ENCODE measurements around the gene JCAD.

DNA sequence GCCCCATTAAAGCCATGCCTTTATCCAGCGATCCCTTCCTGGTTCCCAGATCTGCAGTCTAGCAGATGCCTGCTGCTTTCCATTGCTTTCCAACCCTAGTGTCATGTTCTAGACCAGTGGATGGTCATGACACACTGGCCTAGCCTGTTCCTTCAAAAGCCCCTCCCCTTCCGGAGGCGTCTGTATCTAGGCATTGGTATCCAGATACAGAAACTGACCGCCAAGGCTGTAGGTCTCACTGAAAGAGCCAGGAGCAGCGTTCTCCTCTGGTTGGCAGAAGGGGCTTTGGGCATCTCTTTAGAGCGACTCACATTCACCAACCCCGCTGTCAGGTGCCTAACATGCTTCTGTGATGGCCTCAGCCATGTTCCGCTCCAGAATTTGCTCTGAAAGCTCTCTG lies 22.6 kb downstream of the JCAD start:
- TF ChIP-seq CTCF (IDR thresholded peaks at IDR 0.05; ENCODE audit: poor library complexity, severe bottlenecking) (no peak), RAD21 (conservative IDR thresholded peaks at IDR 0.05) (no peak), EZH2 (IDR thresholded peaks at IDR 0.05; ENCODE audit: borderline replicate concordance, insufficient read depth, low read length, poor library complexity, severe bottlenecking) (no peak), SMC3 (conservative IDR thresholded peaks at IDR 0.05; ENCODE audit: poor library complexity) (no peak), EP300 (conservative IDR thresholded peaks at IDR 0.05; ENCODE audit: poor library complexity, severe bottlenecking) (no peak)
- TF ChIP-seq, protein P1, sequence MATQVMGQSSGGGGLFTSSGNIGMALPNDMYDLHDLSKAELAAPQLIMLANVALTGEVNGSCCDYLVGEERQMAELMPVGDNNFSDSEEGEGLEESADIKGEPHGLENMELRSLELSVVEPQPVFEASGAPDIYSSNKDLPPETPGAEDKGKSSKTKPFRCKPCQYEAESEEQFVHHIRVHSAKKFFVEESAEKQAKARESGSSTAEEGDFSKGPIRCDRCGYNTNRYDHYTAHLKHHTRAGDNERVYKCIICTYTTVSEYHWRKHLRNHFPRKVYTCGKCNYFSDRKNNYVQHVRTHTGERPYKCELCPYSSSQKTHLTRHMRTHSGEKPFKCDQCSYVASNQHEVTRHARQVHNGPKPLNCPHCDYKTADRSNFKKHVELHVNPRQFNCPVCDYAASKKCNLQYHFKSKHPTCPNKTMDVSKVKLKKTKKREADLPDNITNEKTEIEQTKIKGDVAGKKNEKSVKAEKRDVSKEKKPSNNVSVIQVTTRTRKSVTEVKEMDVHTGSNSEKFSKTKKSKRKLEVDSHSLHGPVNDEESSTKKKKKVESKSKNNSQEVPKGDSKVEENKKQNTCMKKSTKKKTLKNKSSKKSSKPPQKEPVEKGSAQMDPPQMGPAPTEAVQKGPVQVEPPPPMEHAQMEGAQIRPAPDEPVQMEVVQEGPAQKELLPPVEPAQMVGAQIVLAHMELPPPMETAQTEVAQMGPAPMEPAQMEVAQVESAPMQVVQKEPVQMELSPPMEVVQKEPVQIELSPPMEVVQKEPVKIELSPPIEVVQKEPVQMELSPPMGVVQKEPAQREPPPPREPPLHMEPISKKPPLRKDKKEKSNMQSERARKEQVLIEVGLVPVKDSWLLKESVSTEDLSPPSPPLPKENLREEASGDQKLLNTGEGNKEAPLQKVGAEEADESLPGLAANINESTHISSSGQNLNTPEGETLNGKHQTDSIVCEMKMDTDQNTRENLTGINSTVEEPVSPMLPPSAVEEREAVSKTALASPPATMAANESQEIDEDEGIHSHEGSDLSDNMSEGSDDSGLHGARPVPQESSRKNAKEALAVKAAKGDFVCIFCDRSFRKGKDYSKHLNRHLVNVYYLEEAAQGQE (IDR thresholded peaks at IDR 0.05; ENCODE audit: borderline replicate concordance), result no peak
